Brain microvascular endothelial cell (primary cell): Measurements from ENCODE around the gene TMEM117.

Source experiments
- DNase-seq: peaks from one replicate; pipeline ENCODE4 v3.0.0-alpha.2; 2020
- H3K27ac ChIP-seq: fragments of 250-450 bp; sonication (Bioruptor Pico); 2 replicates; pipeline ENCODE4 v1.5.1; 2020; ENCODE audit warnings: mild to moderate bottlenecking, moderate library complexity
- H3K27me3 ChIP-seq: fragments of 250-450 bp; sonication (Bioruptor Pico); replicated peaks from 2 replicates; pipeline ENCODE4 v1.5.1; 2020; ENCODE audit warnings: mild to moderate bottlenecking
- H3K36me3 ChIP-seq: fragments of 250-450 bp; sonication (Bioruptor Pico); replicated peaks from 2 replicates; pipeline ENCODE4 v1.5.1; 2020; ENCODE audit warnings: mild to moderate bottlenecking
- H3K4me3 ChIP-seq: 2 replicates; pipeline ENCODE4 v1.5.1; 2011; ENCODE audit warnings: low read depth, mild to moderate bottlenecking, control low read depth, low read length, moderate library complexity
- CTCF ChIP-seq: IDR thresholded peaks from 2 replicates; pipeline ENCODE4 v1.5.1; 2011; ENCODE audit warnings: low read depth, mild to moderate bottlenecking, moderate library complexity, low read length, control low read depth, inconsistent platforms; ENCODE audit errors: missing control alignments
- in situ Hi-C: cut with HindIII; loops from 2 replicates; pipeline ENCODE4 v1.10.0; 2017; ENCODE audit warnings: low sequenced_read_pairs, low pct_ligation_motif_present

TMEM117 gene

GRCh38 chr12:44433659-44434058 is 597.8 kb downstream of the TMEM117 start:
- no peaks in the 10 kb centered on the region for H3K27me3 ChIP-seq
- no peak overlapping the region for H3K27ac ChIP-seq
- in situ Hi-C loops: no loop called here
- H3K36me3 ChIP-seq: no peaks in the 10 kb centered on the region
- H3K4me3 ChIP-seq: no peak overlapping the region
- DNase-seq: no peak
- no peak for TF ChIP-seq CTCF

GRCh38 chr12:44436756-44437155 is 600.9 kb downstream of the TMEM117 start:
- Histone ChIP-seq H3K36me3 (no peaks in the 10 kb centered on the region), H3K27me3 (no peaks in the 10 kb centered on the region), H3K27ac (no peak overlapping the region), H3K4me3 (no peak overlapping the region)
- no peak for DNase-seq
- TF ChIP-seq CTCF: no peak
- in situ Hi-C loops: no loop called here
